ENCODE results near the gene PID1.

Gene PID1

GRCh38 chr2:229162015-229162414, 109.1 kb downstream of the PID1 start:
- no peak for DNase-seq

- DNase-seq: no peak
Measured at GRCh38 chr2:229160984-229161383, 110.1 kb downstream of the PID1 start.

GRCh38 chr2:229160180-229160579, 110.9 kb downstream of the PID1 start:
- no peak for DNase-seq

GRCh38 chr2:229159405-229159804, 111.7 kb downstream of the PID1 start:
- DNase-seq: no peak

GRCh38 chr2:229154381-229154780, 116.7 kb downstream of the PID1 start:
- no peak for DNase-seq

GRCh38 chr2:229153951-229154350, 117.1 kb downstream of the PID1 start:
- DNase-seq: no peak

- no peak for DNase-seq
Measured at GRCh38 chr2:229153267-229153666, 117.8 kb downstream of the PID1 start.

GRCh38 chr2:229152674-229153073, 118.4 kb downstream of the PID1 start:
- no peak for DNase-seq

GRCh38 chr2:229150317-229150716, 120.8 kb downstream of the PID1 start:
- no peak for DNase-seq

GRCh38 chr2:229141424-229142025, 129.6 kb downstream of the PID1 start:
- no peak for DNase-seq

- DNase-seq: no peak
Measured at GRCh38 chr2:229137639-229138038, 133.4 kb downstream of the PID1 start.

- no peak for DNase-seq
Measured at GRCh38 chr2:229137066-229137465, 134.0 kb downstream of the PID1 start.

- DNase-seq: no peak
Measured at GRCh38 chr2:229133155-229133772, 137.8 kb downstream of the PID1 start.

GRCh38 chr2:229132236-229132635, 138.9 kb downstream of the PID1 start:
- DNase-seq: no peak

- no peak for DNase-seq
Measured at GRCh38 chr2:229130522-229130921, 140.6 kb downstream of the PID1 start.

- no peak for DNase-seq
Measured at GRCh38 chr2:229129738-229130371, 141.2 kb downstream of the PID1 start.

GRCh38 chr2:229127471-229127870, 143.6 kb downstream of the PID1 start:
- no peak for DNase-seq

GRCh38 chr2:229126066-229126465, 145.0 kb downstream of the PID1 start:
- DNase-seq: no peak

GRCh38 chr2:229124136-229124535, 147.0 kb downstream of the PID1 start:
- DNase-seq: no peak

- DNase-seq: no peak
Measured at GRCh38 chr2:229118927-229119326, 152.2 kb downstream of the PID1 start.

- no peak for DNase-seq
Measured at GRCh38 chr2:229118336-229118735, 152.8 kb downstream of the PID1 start.

- DNase-seq: no peak
Measured at GRCh38 chr2:229111744-229112143, 159.3 kb downstream of the PID1 start.

- no peak for DNase-seq
Measured at GRCh38 chr2:229109195-229109594, 161.9 kb downstream of the PID1 start.

- no peak for DNase-seq
Measured at GRCh38 chr2:229107601-229108000, 163.5 kb downstream of the PID1 start.

- no peak for DNase-seq
Measured at GRCh38 chr2:229104974-229105387, 166.1 kb downstream of the PID1 start.
